IPS-18c (cell line): ENCODE data around the gene PLVAP.
"Not testable (repeated sequence)": the region's sequence is repeated elsewhere in the genome, so short reads cannot be mapped to it uniquely, and the experiment has no call there.

Experiments used
- H3K4me3 ChIP-seq: 2 replicates; pipeline ENCODE4 v1.7.0; 2013; ENCODE audit warnings: low read depth, mild to moderate bottlenecking, low read length, moderate library complexity; ENCODE audit not compliant: insufficient read depth
- H3K9me3 ChIP-seq: one replicate; pipeline ENCODE4 v1.6.1; 2013; ENCODE audit warnings: mild to moderate bottlenecking, low read length, moderate library complexity; ENCODE audit not compliant: control insufficient read depth, insufficient read depth

Gene PLVAP

DNA sequence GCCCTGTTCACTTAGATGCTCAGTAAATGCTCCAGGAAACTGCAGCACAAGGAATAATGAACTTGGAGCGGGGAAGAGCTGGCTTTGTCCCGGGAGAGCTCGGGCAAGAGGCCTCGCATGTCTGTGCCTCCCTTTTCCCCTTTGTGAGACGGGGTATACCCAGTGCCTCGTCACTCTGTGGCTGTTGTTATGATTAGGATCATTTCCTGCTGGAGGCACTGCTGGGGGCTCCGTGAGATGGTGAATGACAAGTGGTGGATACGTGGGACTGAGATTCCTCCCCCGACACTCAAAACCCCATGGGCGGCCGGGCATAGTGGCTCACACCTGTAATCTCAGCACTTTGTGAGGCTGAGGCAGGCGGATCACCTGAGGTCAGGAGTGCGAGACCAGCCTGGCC, 1.1 kb upstream of the PLVAP start:
- H3K4me3 ChIP-seq = no peak overlapping the region
- no peaks in the 10 kb centered on the region for H3K9me3 ChIP-seq

DNA sequence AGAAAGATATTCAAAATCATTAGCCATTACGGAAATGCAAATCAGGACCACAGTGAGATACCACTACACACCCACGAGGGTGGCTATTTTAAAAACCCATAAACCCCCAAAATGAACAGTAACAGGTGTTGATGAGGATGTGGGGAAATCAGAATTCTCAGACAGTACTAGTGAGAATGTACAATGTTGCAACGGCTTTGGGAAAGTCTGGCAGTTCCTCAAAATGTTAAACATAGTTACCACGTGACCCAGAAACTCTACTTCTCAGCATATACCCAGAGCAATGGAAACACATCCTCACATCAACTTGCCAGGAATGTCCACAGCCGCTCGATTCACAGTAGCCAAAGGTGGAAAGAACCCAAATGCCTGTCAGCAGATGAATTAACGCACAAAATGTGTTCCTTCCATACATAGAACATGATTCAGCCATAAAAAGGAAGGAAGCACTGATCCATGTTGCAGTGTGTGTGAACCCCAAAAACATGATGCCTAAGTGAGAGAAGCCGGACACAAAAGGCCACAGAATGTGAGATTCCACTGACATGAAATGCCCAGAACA, 7.0 kb downstream of the PLVAP start:
- no peak overlapping the region for H3K4me3 ChIP-seq
- H3K9me3 ChIP-seq = no peaks in the 10 kb centered on the region

DNA sequence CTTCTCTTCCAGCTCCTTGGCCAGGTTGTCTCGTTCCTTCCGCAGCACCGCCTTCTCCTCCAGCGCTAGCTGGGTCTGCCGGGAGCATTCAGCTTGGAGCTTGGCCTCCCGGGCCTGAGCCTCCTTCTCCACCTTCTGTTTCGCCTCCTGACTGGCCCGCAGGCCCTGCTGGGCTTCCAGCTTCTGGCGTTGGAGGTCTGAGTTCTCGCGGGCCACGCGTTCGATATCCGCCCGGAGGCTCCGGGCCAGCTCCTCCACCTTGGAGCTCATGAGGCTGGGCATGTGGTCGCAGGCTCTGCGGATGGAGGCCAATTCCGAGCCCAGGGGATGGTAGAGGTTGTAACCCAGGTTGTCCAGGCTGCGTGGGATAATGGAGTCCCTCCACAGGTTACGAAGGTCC, 11.8 kb downstream of the PLVAP start:
- no peaks in the 10 kb centered on the region for H3K9me3 ChIP-seq
- no peak overlapping the region for H3K4me3 ChIP-seq

- H3K4me3 ChIP-seq, H3K9me3 ChIP-seq: not testable (repeated sequence)
Observed at GRCh38 chr19:17363852-17364605, 13.1 kb downstream of the PLVAP start.

DNA sequence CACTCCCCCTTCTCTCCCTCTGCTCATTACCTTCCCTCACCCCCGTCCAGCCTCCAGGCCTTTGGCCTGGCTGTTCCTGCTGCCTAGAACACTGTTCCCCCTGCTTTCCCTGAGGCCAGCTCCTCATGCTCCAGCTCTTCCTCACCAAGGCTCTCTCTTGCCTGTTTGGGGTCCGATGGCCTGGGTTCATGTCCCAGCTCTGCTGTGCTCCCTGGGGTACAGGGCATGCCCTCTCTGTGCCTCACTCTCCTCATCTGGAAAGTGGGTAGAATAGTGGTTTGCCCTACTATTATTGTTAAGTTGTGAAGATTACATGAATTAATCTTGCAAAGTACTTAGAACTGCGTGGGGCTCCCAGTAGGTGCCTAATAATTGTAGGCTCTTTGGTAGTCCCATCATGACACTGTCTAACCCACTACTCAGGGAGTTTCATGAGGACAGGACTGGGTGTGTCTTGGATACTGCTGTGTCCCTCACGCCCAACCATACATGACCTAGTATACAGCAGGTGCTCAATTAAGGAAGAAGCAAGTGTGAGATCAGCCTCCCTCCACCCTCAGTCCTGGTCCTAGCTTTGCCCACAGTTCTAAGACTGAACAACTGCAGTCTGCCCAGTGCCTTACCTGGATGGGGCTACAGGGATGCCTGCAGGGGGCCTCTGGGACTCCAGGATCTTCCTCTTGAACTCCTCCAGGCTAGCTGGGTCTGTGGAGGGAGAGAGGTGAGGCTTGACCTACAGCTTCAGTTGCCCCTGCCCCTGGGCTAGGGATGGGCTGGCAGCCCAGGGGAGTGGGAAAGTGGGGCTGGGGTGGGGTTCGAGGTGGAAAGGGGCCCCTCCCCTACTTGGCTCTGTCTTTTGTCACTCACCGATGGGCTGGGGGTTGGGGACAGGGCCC, 17.0 kb downstream of the PLVAP start:
- Histone ChIP-seq H3K9me3 (no peaks in the 10 kb centered on the region), H3K4me3 (no peak overlapping the region)

DNA sequence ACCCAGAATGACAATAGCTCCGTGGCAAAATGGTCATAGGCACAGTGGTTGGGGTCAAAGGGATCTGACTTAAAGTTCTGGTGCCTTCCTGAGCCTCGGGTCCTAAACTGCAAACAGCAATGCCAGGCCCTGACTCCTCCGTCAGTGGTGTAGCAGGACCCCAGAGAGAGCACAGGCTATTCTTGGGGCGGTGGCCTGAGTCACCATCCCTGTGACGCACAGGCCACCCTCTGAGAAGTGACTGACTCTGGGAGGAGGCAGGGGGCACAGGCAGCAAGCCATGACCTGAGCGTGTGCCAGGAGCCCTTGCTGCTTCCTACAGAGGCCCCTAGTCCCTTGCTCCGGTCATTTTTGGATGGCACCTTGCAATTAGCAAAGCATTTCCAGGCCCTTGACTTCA, 18.7 kb downstream of the PLVAP start:
- no peak overlapping the region for H3K4me3 ChIP-seq
- H3K9me3 ChIP-seq = no peaks in the 10 kb centered on the region

GRCh38 chr19:17357724-17358123, 19.4 kb downstream of the PLVAP start:
- Histone ChIP-seq H3K9me3 (no peaks in the 10 kb centered on the region), H3K4me3 (no peak overlapping the region)

- H3K9me3 ChIP-seq = no peaks in the 10 kb centered on the region
- no peak overlapping the region for H3K4me3 ChIP-seq
Observed at GRCh38 chr19:17357078-17357666, 20.0 kb downstream of the PLVAP start.

DNA sequence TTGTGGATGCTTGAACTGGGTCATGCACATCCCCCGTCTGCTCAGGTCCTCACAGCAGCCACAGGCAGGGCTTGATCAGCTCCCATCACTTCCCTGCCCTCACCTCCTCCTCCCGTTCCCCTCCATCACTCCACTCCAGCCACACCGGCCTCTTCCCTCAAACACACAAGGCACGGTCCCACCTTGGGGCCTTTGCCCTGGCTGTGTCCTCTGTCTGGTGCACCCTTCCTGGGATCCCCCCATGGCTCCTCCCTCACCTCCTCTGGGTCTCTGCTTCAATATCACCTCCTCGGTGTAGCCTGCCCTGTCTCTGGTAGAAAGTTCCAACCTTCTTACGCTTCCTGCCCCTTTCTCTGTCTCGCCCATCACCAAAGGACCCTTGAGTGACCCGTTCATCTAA, 23.8 kb downstream of the PLVAP start:
- Histone ChIP-seq H3K4me3 (no peak overlapping the region), H3K9me3 (no peaks in the 10 kb centered on the region)

DNA sequence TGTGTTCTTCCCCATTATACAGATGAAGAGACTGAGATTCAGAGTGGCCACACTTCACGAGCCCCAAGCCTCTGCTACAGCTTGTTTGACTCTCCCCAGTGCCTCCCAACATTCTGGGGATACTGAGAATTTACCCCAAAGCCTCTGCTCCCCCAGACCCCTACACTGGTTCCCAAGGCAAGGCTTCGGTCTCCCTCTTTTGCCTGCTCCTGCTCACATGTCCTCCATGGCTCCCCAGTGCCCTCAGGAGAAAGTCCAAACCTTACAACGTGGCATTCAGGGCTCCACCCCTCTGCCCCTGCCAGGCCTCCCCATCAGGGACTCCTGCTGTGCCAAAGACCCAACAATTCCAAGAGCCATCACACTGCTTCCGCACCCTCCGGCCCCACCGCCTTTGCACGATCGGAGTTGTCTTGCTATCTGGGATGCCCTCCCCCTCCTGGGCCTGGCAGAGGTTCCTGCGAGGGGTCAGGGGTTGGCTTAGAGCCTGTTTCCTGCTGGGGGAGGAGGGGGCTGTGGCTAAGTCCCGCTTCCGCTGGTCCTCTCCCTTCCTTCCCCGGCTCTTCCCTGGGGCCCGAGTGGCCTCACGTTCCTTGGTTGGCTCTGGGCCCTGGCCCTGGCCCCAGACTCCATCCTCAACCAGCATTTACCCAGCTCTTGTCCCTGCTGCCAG, 24.4 kb downstream of the PLVAP start:
- no peaks in the 10 kb centered on the region for H3K9me3 ChIP-seq

DNA sequence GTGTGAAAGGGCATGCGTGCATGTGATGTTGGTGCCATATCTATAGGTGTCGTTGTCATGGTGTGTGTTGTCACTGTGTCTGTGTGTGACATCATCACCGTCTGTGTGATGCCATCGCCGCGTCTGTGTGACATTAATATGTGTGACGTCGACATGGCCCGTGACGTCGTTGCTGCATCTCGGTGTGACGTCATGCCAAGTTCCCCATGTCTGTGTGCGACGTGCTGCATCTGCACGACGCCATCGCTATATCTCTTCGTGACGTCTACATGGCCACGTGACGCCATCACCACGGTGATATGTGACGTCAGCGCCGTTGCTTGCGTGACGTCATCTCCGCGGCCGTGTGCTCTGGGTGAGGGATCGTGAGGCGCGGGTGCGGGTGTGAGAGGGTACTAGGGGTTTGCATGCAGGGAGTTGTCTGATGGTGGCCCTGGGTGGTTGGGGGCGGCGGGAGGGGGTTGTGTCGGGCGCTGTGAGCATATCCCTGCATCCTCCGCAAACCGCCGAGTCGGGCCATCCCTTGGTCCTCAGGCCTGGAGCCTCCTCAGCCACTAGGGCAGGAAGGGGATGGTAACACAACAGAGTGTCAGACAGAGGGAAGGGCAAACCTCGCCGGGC, 25.2 kb downstream of the PLVAP start:
- Histone ChIP-seq H3K9me3 (no peaks in the 10 kb centered on the region), H3K4me3 (no peak overlapping the region)

More for the DNA sequence above, 24.4 kb downstream of the PLVAP start:
- H3K4me3 ChIP-seq = no peak overlapping the region

DNA sequence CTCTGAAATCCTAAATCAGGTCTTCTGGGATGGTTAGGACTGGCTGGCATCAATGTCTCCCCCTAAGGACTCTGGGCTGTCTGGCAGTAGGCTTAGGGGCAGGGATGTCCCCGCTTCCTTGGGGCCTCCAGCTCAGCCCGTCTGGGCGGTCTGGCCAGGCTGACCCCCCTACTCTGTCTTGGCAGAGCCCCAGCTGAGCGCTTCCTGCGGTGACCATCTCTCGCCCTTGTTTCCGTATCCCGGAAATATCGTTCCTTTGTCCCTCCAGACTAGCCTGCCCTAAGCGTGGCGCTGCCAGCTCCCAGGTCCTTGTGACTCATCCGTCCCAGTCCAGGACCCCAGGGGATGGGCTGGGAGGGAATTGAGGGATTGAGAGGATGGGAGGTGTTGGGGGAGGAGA, 28.4 kb downstream of the PLVAP start:
- H3K4me3 ChIP-seq = no peak overlapping the region
- H3K9me3 ChIP-seq = no peaks in the 10 kb centered on the region

DNA sequence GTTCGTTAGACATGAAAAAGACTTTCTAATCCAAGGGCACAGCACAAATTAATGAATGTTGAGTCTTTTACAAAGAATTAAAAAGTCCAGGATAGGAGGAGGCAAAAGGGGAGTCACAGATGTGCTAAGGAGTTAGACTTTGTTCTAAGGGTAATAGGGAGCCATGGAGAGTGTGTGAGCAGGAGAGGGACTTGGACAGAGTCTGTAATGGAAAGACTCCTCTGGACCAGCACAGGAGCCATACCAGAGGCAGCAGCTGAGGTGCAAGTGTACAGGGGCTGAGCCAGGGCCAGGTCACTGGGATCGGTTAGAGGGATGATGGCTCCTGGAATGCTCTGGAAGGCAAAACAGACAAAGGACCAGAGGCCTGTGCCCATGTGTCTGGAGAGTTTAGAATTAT, 29.3 kb downstream of the PLVAP start:
- Histone ChIP-seq H3K9me3 (no peaks in the 10 kb centered on the region), H3K4me3 (no peak overlapping the region)

GRCh38 chr19:17347361-17347760, 29.8 kb downstream of the PLVAP start:
- Histone ChIP-seq H3K4me3 (no peak overlapping the region), H3K9me3 (no peaks in the 10 kb centered on the region)

DNA sequence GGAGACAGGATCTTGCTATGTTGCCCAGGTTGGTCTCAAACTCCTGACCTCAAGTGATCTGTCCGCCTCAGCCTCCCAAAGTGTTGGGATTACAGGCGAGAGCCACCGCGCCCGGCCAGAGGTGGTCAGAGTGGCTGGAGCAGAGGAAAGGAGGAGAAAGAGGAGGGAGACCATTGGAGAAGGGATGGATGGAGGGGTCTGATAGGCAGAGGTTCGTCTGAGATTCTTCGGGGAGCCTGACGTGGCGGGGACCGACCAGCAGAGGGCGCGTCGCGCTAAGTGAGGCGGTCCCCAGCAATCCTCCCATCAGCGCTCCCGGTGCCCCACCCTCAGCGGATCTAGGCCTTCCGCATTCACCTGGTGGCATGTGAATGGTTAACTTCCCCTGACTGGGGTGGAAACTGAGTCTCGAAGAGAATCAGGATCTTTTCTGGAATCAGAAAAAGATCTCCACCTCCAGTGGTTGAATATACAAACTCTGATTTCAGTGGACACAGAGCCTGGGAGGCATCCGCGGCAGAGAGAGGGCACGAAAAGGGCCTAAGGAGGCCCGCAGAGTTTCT, 31.0 kb downstream of the PLVAP start:
- H3K9me3 ChIP-seq = no peaks in the 10 kb centered on the region
- no peak overlapping the region for H3K4me3 ChIP-seq

DNA sequence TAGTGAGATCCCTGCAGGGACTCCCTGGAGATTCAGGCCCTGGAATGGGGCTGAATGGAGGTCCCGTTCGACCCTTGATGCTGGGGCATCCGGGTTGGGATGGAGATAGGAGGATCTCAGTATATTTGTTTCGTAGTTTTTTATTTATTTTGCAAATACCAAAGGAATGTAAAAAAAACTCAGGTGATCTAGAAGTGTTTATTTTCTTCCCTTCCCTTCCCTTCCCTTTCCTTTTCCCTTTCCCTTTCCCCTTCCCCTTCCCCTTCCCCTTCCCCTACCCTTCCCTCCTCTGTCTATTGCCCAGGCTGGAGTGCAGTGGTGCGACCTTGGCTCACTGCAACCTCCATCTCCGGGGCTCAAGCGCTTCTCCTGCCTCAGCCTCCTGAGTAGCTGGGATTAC, 35.3 kb downstream of the PLVAP start:
- H3K9me3 ChIP-seq = no peaks in the 10 kb centered on the region
- no peak overlapping the region for H3K4me3 ChIP-seq

DNA sequence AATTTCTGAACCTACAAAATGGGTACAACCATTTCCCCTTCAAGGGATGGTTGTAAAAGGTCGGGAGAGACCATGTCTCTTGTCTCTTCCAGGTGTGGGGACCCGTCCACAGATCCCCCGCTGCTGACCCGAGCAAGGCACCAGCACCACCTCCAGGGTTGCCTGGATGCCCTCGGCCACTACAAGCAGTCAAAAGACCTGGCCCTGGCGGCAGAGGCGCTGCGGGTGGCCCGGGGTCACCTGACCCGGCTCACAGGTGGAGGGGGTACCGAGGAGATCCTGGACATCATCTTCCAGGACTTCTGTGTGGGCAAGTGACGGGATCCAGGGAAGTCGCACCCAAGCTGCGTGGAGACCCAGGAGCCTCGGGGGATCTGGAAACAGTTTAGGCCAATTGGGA, 35.8 kb downstream of the PLVAP start:
- Histone ChIP-seq H3K9me3 (no peaks in the 10 kb centered on the region), H3K4me3 (no peak overlapping the region)
